GM12878 (cell line): Measurements from ENCODE around the gene ATP2B1. TPM values are rescaled to one million over a fixed set of nuclear protein-coding genes. Genes with fewer than 3 reads are reported as not detected.

Experiments
- ATAC-seq: fragments of 200-7000 bp; cut with Tn5 transposase; 3 replicates; pipeline ENCODE4 v1.9.1; 2020; ENCODE audit warnings: mild to moderate bottlenecking, moderate library complexity
- BruUV-seq: library from RNA; stranded (reverse); fragments of 400-500 nt; replicated peaks from 2 replicates; lab custom pipeline; 2021; lab: Mats Ljungman, UMichigan
- CTCF ChIA-PET: fragments of 300-600 bp; sonication (Branson Sonifier 250); formaldehyde crosslinking; extraction: SDS; loops from one replicate; lab custom pipeline; 2021; ENCODE audit warnings: inconsistent platforms; lab: Yijun Ruan, JAX
- POLR2A ChIA-PET: fragments of 350-600 bp; formaldehyde crosslinking; extraction: SDS; loops from one replicate; lab custom pipeline; 2021; ENCODE audit warnings: inconsistent platforms; lab: Charles Lee
- RAD21 ChIA-PET: fragments of 300-600 bp; sonication (Branson Sonifier 250); formaldehyde crosslinking; loops from one replicate; lab custom pipeline; 2023; ENCODE audit warnings: antibody characterized with exemption; ENCODE audit not compliant: unreplicated experiment; lab: Charles Lee
- SMC1A ChIA-PET: fragments of 300-600 bp; sonication (Branson Sonifier 250); formaldehyde crosslinking; loops from one replicate; lab custom pipeline; 2023; ENCODE audit not compliant: unreplicated experiment, uncharacterized antibody; lab: Charles Lee
- DNase-seq: peaks from one replicate; pipeline ENCODE4 v3.0.0-alpha.2; 2011; ENCODE audit warnings: low read depth, low spot score
- FAIRE-seq: peaks from 3 replicates; lab custom pipeline; 2011; peaks lifted over from hg19 to GRCh38; lab: Jason Lieb, UNC
- H2AFZ ChIP-seq: 2 replicates; pipeline ENCODE4 v1.6.0; 2011; ENCODE audit warnings: low read depth, low read length, control low read depth; ENCODE audit not compliant: control insufficient read depth
- H3K27ac ChIP-seq: 2 replicates; pipeline ENCODE4 v1.5.1; 2011; ENCODE audit warnings: control low read depth; ENCODE audit not compliant: control insufficient read depth, insufficient read depth
- H3K27me3 ChIP-seq, 2 experiments: replicated peaks in 1 of 2; 2 replicates each; pipeline versions ENCODE4 v1.6.0 to v1.6.1; 2011; ENCODE audit warnings: low read length in 1 of 2; ENCODE audit not compliant: control insufficient read depth in 2 of 2, insufficient read depth in 2 of 2
- H3K36me3 ChIP-seq, 2 experiments: 2 replicates each; pipeline ENCODE4 v1.5.1; 2011; ENCODE audit warnings: low read length in 1 of 2; ENCODE audit not compliant: control insufficient read depth in 2 of 2, insufficient read depth in 2 of 2
- H3K4me1 ChIP-seq: 2 replicates; pipeline ENCODE4 v1.6.1; 2011; ENCODE audit warnings: mild to moderate bottlenecking, low read length, moderate library complexity, mixed read lengths; ENCODE audit not compliant: control insufficient read depth, insufficient read depth
- H3K4me2 ChIP-seq: 2 replicates; pipeline ENCODE4 v1.6.0; 2011; ENCODE audit warnings: control low read depth; ENCODE audit not compliant: control insufficient read depth, insufficient read depth
- H3K4me3 ChIP-seq: fragments of 200-600 bp; sonication (generic); 2 replicates; pipeline ENCODE4 v1.5.1; 2016
- H3K79me2 ChIP-seq: 2 replicates; pipeline ENCODE4 v1.6.0; 2011; ENCODE audit warnings: low read length; ENCODE audit not compliant: control insufficient read depth, insufficient read depth
- H3K9ac ChIP-seq: 2 replicates; pipeline ENCODE4 v1.8.0; 2011; ENCODE audit warnings: low read length, control low read depth, mixed read lengths; ENCODE audit not compliant: control insufficient read depth, insufficient read depth
- H3K9me3 ChIP-seq: replicated peaks from 3 replicates; pipeline ENCODE4 v1.5.1; 2011; ENCODE audit warnings: mild to moderate bottlenecking, low read length; ENCODE audit not compliant: control insufficient read depth, insufficient read depth
- H4K20me1 ChIP-seq: 2 replicates; pipeline ENCODE4 v1.6.0; 2011; ENCODE audit not compliant: control insufficient read depth, insufficient read depth
- E4F1 ChIP-seq: fragments of 450-650 bp; IDR thresholded peaks from 2 replicates; pipeline ENCODE4 v1.6.1; 2018; ENCODE audit warnings: borderline replicate concordance, mild to moderate bottlenecking; ENCODE audit not compliant: partially characterized antibody
- FOXM1 ChIP-seq: IDR thresholded peaks from 2 replicates; pipeline ENCODE4 v1.6.1; 2012; ENCODE audit warnings: low read depth, mild to moderate bottlenecking, inconsistent platforms, low read length, moderate library complexity
- KLF5 ChIP-seq: fragments of 450-650 bp; IDR thresholded peaks from 2 replicates; pipeline ENCODE4 v1.6.1; 2014; ENCODE audit warnings: mild to moderate bottlenecking; ENCODE audit not compliant: partially characterized antibody
- LARP7 ChIP-seq: fragments of 450-650 bp; IDR thresholded peaks from 2 replicates; pipeline ENCODE4 v1.6.1; 2017; ENCODE audit warnings: mild to moderate bottlenecking
- NFXL1 ChIP-seq: fragments of 450-650 bp; IDR thresholded peaks from 2 replicates; pipeline ENCODE4 v1.6.1; 2017; ENCODE audit warnings: antibody characterized with exemption, mild to moderate bottlenecking, borderline replicate concordance
- NKRF ChIP-seq: fragments of 450-650 bp; conservative IDR thresholded peaks from 2 replicates; pipeline ENCODE4 v1.6.1; 2017; ENCODE audit warnings: mild to moderate bottlenecking, moderate library complexity
- NR2C1 ChIP-seq: fragments of 450-650 bp; IDR thresholded peaks from 2 replicates; pipeline ENCODE4 v1.6.1; 2017; ENCODE audit warnings: antibody characterized with exemption, mild to moderate bottlenecking, moderate library complexity
- SP1 ChIP-seq: IDR thresholded peaks from one replicate; pipeline ENCODE4 v1.6.1; 2011; ENCODE audit warnings: low read depth, low read length
- SRF ChIP-seq, 2 experiments: IDR thresholded peaks; 2 replicates each; pipeline ENCODE4 v1.6.1; 2011; ENCODE audit warnings: low read depth in 2 of 2, low read length in 2 of 2, mild to moderate bottlenecking in 1 of 2, moderate library complexity in 1 of 2
- ZBTB11 ChIP-seq: fragments of 450-650 bp; formaldehyde crosslinking; IDR thresholded peaks from 2 replicates; pipeline ENCODE4 v1.5.0; 2022; ENCODE audit warnings: mild to moderate bottlenecking, missing genetic modification characterization
- ZNF24 ChIP-seq: fragments of 450-650 bp; IDR thresholded peaks from 2 replicates; pipeline ENCODE4 v1.6.1; 2017; ENCODE audit warnings: antibody characterized with exemption, mild to moderate bottlenecking
- WGBS: methylation state at CpG from one replicate; pipeline ENCODE4 v1.1.6; 2016; ENCODE audit warnings: low lambda C conversion rate; ENCODE audit not compliant: insufficient replicate concordance, insufficient coverage; ENCODE audit errors: missing lambda C conversion rate; 5-methylcytosine and 5-hydroxymethylcytosine counted together
- in situ Hi-C: fragments of 300-500 bp; cut with MboI; formaldehyde crosslinking; loops from 9 replicates; pipeline ENCODE4 v1.14.3; 2018; ENCODE audit warnings: mixed read lengths
- intact Hi-C: fragments of 100-400 bp; cut with micrococcal nuclease; formaldehyde crosslinking; loops from one replicate; pipeline ENCODE4 v1.14.2; 2022; ENCODE audit not compliant: unreplicated experiment
- polyA plus RNA-seq, 11 experiments: library from polyadenylated mRNA; depleted of rRNA in 4 of 11; unstranded in 6 of 11; stranded (reverse) in 5 of 11; fragments of >200 nt; fragmentation: Nextera tagmentation in 4 of 11; fragmentation: Illumina TruSeq in 1 of 11; extraction: Ambion mirVana in 4 of 11; extraction: Trizol in 1 of 11; gene quantifications; 1 replicate in 1 of 11; 2 replicates in 10 of 11; pipeline versions ENCODE4 v1.2.1 to v1.2.3, GENCODE V29; 2011 to 2016; ENCODE audit warnings: inconsistent platforms in 2 of 11, missing spikeins in 2 of 11, low read depth in 1 of 11
- total RNA-seq, 4 experiments: library from RNA; depleted of rRNA in 3 of 4; stranded (reverse); fragments of >200 nt in 3 of 4; fragmentation: Illumina TruSeq in 1 of 4; extraction: Trizol in 1 of 4; gene quantifications; 2 replicates each; pipeline versions ENCODE4 v1.2.1 to v1.2.3, GENCODE V29; 2013 to 2021
- TF ChIP-seq, protein P1 (sequence below): IDR thresholded peaks from 2 replicates; pipeline ENCODE4 v1.6.1; 2011; ENCODE audit warnings: borderline replicate concordance, low read depth, mild to moderate bottlenecking, moderate library complexity, low read length; ENCODE audit not compliant: insufficient read depth, poor library complexity, severe bottlenecking

ATP2B1 gene
- total and polyA plus RNA-seq, 10 of the 15 experiments (the other 5 are each of a cell fraction or from before 2014, with no cell fraction given), result 15.9 to 67.8 (median 48.5) TPM

DNA sequence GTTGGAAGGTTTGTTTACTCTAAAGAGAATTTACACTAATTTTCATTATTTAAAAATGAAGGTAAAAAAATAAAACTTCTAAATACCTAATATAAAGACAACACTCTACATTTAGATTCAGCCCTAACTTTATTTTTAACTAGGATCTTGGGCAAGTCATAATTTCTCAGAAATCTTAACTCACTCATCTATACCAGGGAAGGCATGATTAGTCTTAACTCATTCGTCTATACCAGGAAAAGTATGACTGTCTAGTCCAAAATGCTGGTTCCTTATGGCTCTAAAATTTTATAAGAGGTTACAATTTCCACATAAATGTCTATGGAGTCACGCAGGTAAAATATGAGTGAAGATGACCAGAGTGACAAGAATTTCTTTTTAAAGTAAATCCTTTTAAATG lies 130.1 kb downstream of the ATP2B1 start:
- Histone ChIP-seq H3K9ac (no peak overlapping the region), H4K20me1 (no peaks in the 10 kb centered on the region), H3K4me3 (no peak overlapping the region), H3K79me2 (no peaks in the 10 kb centered on the region), H3K4me2 (no peak overlapping the region), H2AFZ (no peak overlapping the region), H3K4me1 (no peaks in the 10 kb centered on the region), H3K27ac (no peak overlapping the region), H3K27me3 (no peaks in the 10 kb centered on the region), H3K9me3 (no peaks in the 10 kb centered on the region), H3K36me3 (no peaks in the 10 kb centered on the region)
- ATAC-seq, result no peak
- no peak for FAIRE-seq
- ChIA-PET RAD21 (no interaction called here), POLR2A (no interaction called here), SMC1A (no interaction called here), CTCF (no interaction called here)
- DNase-seq, result no peak
- WGBS, result 77% methylated on average over 2 of the region's 2 CpGs
- in situ Hi-C loops, result no loop called here
- intact Hi-C loops, result no loop called here
- no TSS peak for BruUV-seq
- TF ChIP-seq ZBTB11 (CRISPR knock-in tag) (no peak), KLF5 (no peak), E4F1 (no peak), FOXM1 (no peak), SRF (IDR thresholded peaks at IDR 0.05; ENCODE audit: low read depth in 2 of 2, low read length in 2 of 2) (no peak), NR2C1 (no peak), NFXL1 (no peak), ZNF24 (no peak), SP1 (no peak), LARP7 (no peak), NKRF (no peak)
- TF ChIP-seq, protein P1, sequence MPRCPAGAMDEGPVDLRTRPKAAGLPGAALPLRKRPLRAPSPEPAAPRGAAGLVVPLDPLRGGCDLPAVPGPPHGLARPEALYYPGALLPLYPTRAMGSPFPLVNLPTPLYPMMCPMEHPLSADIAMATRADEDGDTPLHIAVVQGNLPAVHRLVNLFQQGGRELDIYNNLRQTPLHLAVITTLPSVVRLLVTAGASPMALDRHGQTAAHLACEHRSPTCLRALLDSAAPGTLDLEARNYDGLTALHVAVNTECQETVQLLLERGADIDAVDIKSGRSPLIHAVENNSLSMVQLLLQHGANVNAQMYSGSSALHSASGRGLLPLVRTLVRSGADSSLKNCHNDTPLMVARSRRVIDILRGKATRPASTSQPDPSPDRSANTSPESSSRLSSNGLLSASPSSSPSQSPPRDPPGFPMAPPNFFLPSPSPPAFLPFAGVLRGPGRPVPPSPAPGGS, result no peak
